Keratinocyte (primary cell): Measurements from ENCODE around the gene NEB. TPM values are rescaled to one million over a fixed set of nuclear protein-coding genes. Genes with fewer than 3 reads are reported as not detected.

Source experiments
- DNase-seq: peaks from one replicate; pipeline ENCODE4 v3.0.0-alpha.2; 2011; ENCODE audit warnings: low read depth, missing footprints, low spot score
- FAIRE-seq: peaks from 2 replicates; lab custom pipeline; 2011; peaks lifted over from hg19 to GRCh38; lab: Jason Lieb, UNC
- H2AFZ ChIP-seq: 2 replicates; pipeline ENCODE4 v1.6.0; 2012; ENCODE audit warnings: low read length, control low read depth, inconsistent platforms; ENCODE audit not compliant: control insufficient read depth
- H3K27ac ChIP-seq: 2 replicates; pipeline ENCODE4 v1.5.1; 2011; ENCODE audit warnings: low read length; ENCODE audit not compliant: control insufficient read depth, insufficient read depth
- H3K27me3 ChIP-seq: 3 replicates; pipeline ENCODE4 v1.6.0; 2011; ENCODE audit warnings: low read length; ENCODE audit not compliant: control insufficient read depth, insufficient read depth; ENCODE audit errors: extremely low read depth
- H3K36me3 ChIP-seq, 2 experiments: 2 replicates in 1 of 2; 3 replicates in 1 of 2; pipeline ENCODE4 v1.5.1; 2011; ENCODE audit warnings: low read length in 2 of 2, mild to moderate bottlenecking in 1 of 2; ENCODE audit not compliant: control insufficient read depth in 2 of 2, insufficient read depth in 2 of 2; ENCODE audit errors: extremely low read depth in 1 of 2
- H3K4me1 ChIP-seq: 3 replicates; pipeline ENCODE4 v1.5.1; 2011; ENCODE audit warnings: low read length; ENCODE audit not compliant: control insufficient read depth, insufficient read depth; ENCODE audit errors: extremely low read depth
- H3K4me2 ChIP-seq: 3 replicates; pipeline ENCODE4 v1.6.0; 2011; ENCODE audit warnings: low read depth, low read length; ENCODE audit not compliant: control insufficient read depth, insufficient read depth; ENCODE audit errors: extremely low read depth
- H3K4me3 ChIP-seq, 3 experiments: fragments of 200-600 bp in 1 of 3; sonication (generic) in 1 of 3; 2 replicates in 2 of 3; 3 replicates in 1 of 3; pipeline ENCODE4 v1.5.1; 2011 to 2016; ENCODE audit warnings: low read length in 3 of 3, mild to moderate bottlenecking in 3 of 3, control low read depth in 2 of 3, inconsistent platforms in 1 of 3, low read depth in 1 of 3, mixed read lengths in 1 of 3, mixed run types in 1 of 3, moderate library complexity in 1 of 3; ENCODE audit not compliant: control insufficient read depth in 2 of 3, insufficient read depth in 2 of 3; ENCODE audit errors: extremely low read depth in 1 of 3
- H3K79me2 ChIP-seq: 2 replicates; pipeline ENCODE4 v1.6.0; 2012; ENCODE audit warnings: low read length; ENCODE audit not compliant: control insufficient read depth, insufficient read depth
- H3K9ac ChIP-seq: 3 replicates; pipeline ENCODE4 v1.6.0; 2011; ENCODE audit warnings: low read length; ENCODE audit not compliant: control insufficient read depth, insufficient read depth; ENCODE audit errors: extremely low read depth
- H3K9me1 ChIP-seq: 3 replicates; pipeline ENCODE4 v1.6.0; 2011; ENCODE audit warnings: low read length; ENCODE audit not compliant: control insufficient read depth, insufficient read depth; ENCODE audit errors: extremely low read depth
- H3K9me3 ChIP-seq: 2 replicates; pipeline ENCODE4 v1.5.1; 2012; ENCODE audit warnings: low read depth, low read length; ENCODE audit not compliant: control insufficient read depth
- H4K20me1 ChIP-seq: 3 replicates; pipeline ENCODE4 v1.6.0; 2011; ENCODE audit warnings: low read length; ENCODE audit not compliant: control insufficient read depth, insufficient read depth; ENCODE audit errors: extremely low read depth
- CTCF ChIP-seq, 3 experiments: IDR thresholded peaks in 1 of 3; conservative IDR thresholded peaks in 1 of 3; optimal IDR thresholded peaks in 1 of 3; 2 replicates in 2 of 3; 3 replicates in 1 of 3; pipeline versions ENCODE3 to v1.5.1; 2011; ENCODE audit warnings: low read length in 3 of 3, mild to moderate bottlenecking in 3 of 3, moderate library complexity in 2 of 3, control low read depth in 1 of 3, inconsistent platforms in 1 of 3; ENCODE audit not compliant: insufficient read depth in 2 of 3; ENCODE audit errors: extremely low read depth in 1 of 3
- EZH2 ChIP-seq: IDR thresholded peaks from one replicate; pipeline ENCODE4 v1.6.1; 2012; ENCODE audit warnings: inconsistent platforms, mild to moderate bottlenecking, low read length, moderate library complexity
- dilution Hi-C: fragments of 300-500 bp; cut with MboI; formaldehyde crosslinking; loops from one replicate; pipeline ENCODE4 v1.7.0; 2020; ENCODE audit warnings: low sequenced_read_pairs; ENCODE audit not compliant: extremely low pct_ligation_motif_present
- polyA plus RNA-seq, 5 experiments: library from polyadenylated mRNA; depleted of rRNA in 3 of 5; stranded (reverse) in 3 of 5; stranded (forward) in 1 of 5; unstranded in 1 of 5; fragments of >200 nt; gene quantifications; 1 replicate in 1 of 5; 2 replicates in 3 of 5; 3 replicates in 1 of 5; pipeline versions ENCODE4 v1.2.1 to v1.2.3, GENCODE V29; 2011 to 2012; ENCODE audit warnings: missing spikeins in 2 of 5, low read depth in 1 of 5, low replicate concordance in 1 of 5

NEB gene
- polyA plus RNA-seq, 1 donor (not counting 4 experiments of a cell fraction or from before 2014, with no cell fraction given) = 0.67 TPM

- no peak for FAIRE-seq
- H2AFZ ChIP-seq = no peak overlapping the region
These were observed 182.7 kb downstream of the NEB start for GRCh38 chr2:151551556-151551955.

GRCh38 chr2:151549191-151549590 is 185.1 kb downstream of the NEB start:
- H3K79me2 ChIP-seq = no peaks in the 10 kb centered on the region
- no peak overlapping the region for H3K4me3 ChIP-seq
- no peak overlapping the region for H3K9ac ChIP-seq
- no peaks in the 10 kb centered on the region for H3K4me1 ChIP-seq
- H3K36me3 ChIP-seq = no peaks in the 10 kb centered on the region
- no peaks in the 10 kb centered on the region for H4K20me1 ChIP-seq
- no peak for DNase-seq
- no peaks in the 10 kb centered on the region for H3K9me1 ChIP-seq
- no peak for FAIRE-seq
- no peaks in the 10 kb centered on the region for H3K9me3 ChIP-seq
- H2AFZ ChIP-seq = no peak overlapping the region
- no peak overlapping the region for H3K4me2 ChIP-seq
- dilution Hi-C loops = no loop called here
- TF ChIP-seq EZH2 (no peak), CTCF (optimal IDR thresholded peaks at IDR 0.05 in 1 of 3, IDR thresholded peaks at IDR 0.05 in 1 of 3, conservative IDR thresholded peaks at IDR 0.05 in 1 of 3; ENCODE audit: extremely low read depth in 1 of 3, insufficient read depth in 2 of 3, low read length in 3 of 3) (no peak)
- no peak overlapping the region for H3K27ac ChIP-seq
- H3K27me3 ChIP-seq = no peaks in the 10 kb centered on the region

More at GRCh38 chr2:151551556-151551955, 182.7 kb downstream of the NEB start:
- no peak for TF ChIP-seq EZH2
- no peak for TF ChIP-seq CTCF (optimal IDR thresholded peaks at IDR 0.05 in 1 of 3, IDR thresholded peaks at IDR 0.05 in 1 of 3, conservative IDR thresholded peaks at IDR 0.05 in 1 of 3; ENCODE audit: extremely low read depth in 1 of 3, insufficient read depth in 2 of 3, low read length in 3 of 3)
- no peaks in the 10 kb centered on the region for H3K36me3 ChIP-seq
- no peak for DNase-seq
- dilution Hi-C loops = no loop called here
- H3K4me1 ChIP-seq = no peaks in the 10 kb centered on the region
- no peak overlapping the region for H3K4me2 ChIP-seq
- no peak overlapping the region for H3K9ac ChIP-seq
- H4K20me1 ChIP-seq = no peaks in the 10 kb centered on the region
- H3K9me1 ChIP-seq = no peaks in the 10 kb centered on the region
- no peaks in the 10 kb centered on the region for H3K9me3 ChIP-seq
- no peak overlapping the region for H3K4me3 ChIP-seq
- no peaks in the 10 kb centered on the region for H3K27me3 ChIP-seq
- H3K27ac ChIP-seq = no peak overlapping the region
- H3K79me2 ChIP-seq = no peaks in the 10 kb centered on the region
